Activated CD4-positive, CD25-positive, alpha-beta regulatory T cell treated with anti-CD3 and anti-CD28 coated beads, Interleukin-2, amount 50 U/mL, for 16 hours (primary cell): ENCODE data around the gene BRD3OS.
"Not testable (repeated sequence)": the region's sequence is repeated elsewhere in the genome, so short reads cannot be mapped to it uniquely, and the experiment has no call there.

Source experiments
- DNase-seq: peaks from one replicate; pipeline ENCODE4 v3.0.0-alpha.2; 2020; ENCODE audit warnings: low read depth, low spot score

BRD3OS gene

DNA sequence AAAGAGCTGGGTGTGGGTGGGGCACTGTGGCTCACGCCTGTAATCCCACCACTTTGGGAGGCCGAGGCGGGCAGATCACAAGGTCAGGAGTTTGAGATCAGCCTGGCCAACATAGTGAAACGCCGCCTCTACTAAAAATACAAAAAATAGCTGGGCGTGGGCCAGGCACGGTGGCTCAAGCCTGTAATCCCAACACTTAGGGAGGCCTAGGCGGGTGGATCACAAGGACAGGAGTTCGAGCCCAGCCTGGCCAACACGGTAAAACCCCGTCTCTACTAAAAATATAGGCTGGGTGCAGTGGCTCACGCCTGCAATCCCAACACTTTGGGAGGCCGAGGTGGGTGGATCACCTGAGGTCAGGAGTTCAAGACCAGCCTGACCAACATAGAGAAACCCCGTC is 36.5 kb upstream of the BRD3OS start:
- not testable (repeated sequence) for DNase-seq

DNA sequence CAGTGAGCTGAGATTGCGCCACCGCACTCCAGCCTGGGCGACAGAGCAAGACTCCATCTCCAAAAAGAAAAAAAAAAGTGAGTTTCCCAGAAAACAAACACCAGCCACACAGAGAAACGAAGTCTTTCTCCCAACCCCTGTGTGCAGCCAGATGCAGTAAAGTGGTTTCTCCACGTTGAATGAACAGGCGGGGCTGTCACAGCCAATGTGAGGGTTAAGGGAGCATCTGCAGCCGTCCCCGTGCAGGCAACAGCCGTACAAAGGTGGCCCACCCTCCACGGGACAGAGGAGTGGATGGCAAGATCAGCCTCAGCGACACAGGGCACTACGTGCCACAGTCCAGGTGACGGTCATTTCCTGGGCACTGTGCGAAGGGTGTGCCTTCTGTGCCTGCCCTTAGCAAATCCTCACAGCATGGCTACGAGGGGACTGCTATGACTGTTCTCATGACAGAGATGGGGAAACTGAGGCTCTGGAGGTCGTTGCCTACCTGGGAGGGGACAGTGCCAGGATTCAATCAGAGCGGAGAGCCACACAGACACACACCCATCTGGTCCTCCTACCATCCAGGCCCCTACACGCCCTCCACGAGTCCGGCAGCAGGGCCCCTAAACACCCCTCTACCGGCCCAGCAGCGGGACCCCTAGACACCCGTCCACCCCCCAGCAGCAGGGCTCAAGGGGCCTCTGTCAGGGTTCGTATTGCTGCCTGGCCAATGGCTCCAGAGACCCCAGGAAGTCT is 35.5 kb upstream of the BRD3OS start:
- DNase-seq: no peak

GRCh38 chr9:133990366-133991213 is 34.7 kb upstream of the BRD3OS start:
- DNase-seq: no peak

- DNase-seq: no peak
These were observed 33.9 kb upstream of the BRD3OS start for GRCh38 chr9:133991214-133991921.

DNA sequence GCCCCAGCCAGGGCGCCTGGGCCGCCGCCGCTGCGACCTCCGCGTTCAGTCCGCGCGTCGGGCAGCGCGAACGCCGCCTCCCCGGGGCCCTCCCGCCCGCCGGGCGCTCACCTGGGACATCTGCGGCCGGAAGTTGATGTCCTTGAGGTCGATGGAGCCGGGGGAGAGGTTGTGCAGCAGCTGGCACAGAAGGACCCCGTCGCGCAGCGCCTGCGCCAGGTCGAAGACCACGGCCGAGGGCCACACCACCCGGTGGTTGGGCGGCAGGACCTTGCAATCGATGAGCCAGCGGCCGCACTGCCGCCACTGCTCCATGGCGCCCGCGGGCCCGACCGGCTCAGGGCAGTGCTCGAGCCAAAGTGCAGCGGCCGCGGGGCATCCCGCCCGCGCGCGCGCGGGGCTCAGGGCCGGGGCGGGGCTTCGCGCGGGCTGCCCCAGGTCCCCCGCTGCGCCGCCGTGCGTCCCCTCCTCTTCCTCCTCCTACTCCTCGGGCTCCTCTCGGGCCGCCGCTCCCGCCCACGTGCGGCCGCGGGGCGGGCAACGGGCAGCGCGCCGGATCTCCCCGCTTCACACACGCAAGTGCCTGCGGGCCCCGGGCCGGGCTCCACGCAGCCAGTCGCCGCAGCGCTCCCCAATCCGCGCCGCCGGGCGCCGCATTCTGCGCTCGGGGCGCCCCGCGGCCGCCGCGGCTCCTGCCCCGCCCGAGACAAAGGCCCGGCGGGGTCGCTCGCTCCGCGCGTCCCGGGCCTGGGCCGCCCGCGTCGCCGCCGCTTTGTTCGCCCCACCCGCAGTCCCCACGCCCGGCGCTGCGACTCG is 33.1 kb upstream of the BRD3OS start, which contains the start of gene VAV2:
VAV2 (minus strand) TSS at position 361 of the 816 bp plus-strand sequence; CDS start at position 315, 46 bp downstream.
- no peak for DNase-seq

DNA sequence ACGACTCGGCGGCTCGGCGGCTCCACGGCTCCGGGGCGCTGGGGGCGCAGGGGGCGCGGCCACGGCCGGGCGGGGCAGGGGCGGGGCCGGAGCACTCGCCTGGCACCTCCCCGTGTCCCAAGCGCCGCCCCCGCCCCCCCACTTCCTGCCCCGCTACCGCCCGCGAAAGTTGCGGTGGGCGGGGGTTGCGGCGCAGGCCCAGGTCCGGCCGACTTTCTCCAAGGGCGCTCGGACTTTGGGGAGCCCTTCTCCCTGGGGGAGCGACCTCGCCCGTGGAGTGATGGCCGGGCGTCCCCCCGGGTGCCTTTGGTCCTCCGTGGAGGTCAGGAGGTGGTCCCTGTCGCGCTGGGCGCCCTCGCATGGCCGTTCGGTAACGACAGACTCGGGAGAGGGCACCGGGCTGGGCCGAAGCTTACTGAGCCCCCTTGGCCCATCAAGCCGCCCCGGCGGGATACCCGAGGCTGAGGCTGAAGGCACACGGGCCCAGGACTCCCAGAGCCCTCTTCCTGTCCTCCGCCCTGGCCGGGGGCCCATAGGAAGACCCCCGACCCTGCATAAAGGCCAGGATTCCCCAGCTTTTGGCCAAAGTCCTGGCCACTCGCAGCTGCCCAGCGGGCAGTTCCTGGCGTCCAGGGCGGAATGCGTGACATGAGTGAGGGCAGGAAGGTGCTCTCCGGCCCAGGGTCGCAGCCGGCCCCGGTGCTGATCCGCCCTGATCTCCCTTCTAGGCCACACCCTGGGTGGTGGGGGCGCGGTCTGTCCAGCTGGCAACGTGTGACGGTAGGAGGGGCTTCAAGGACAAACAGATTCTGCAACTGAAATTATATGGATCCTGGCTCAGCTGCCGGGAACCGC is 32.3 kb upstream of the BRD3OS start:
- DNase-seq: peak; percentile 35

GRCh38 chr9:133993635-133994253 is 31.5 kb upstream of the BRD3OS start:
- no peak for DNase-seq

DNA sequence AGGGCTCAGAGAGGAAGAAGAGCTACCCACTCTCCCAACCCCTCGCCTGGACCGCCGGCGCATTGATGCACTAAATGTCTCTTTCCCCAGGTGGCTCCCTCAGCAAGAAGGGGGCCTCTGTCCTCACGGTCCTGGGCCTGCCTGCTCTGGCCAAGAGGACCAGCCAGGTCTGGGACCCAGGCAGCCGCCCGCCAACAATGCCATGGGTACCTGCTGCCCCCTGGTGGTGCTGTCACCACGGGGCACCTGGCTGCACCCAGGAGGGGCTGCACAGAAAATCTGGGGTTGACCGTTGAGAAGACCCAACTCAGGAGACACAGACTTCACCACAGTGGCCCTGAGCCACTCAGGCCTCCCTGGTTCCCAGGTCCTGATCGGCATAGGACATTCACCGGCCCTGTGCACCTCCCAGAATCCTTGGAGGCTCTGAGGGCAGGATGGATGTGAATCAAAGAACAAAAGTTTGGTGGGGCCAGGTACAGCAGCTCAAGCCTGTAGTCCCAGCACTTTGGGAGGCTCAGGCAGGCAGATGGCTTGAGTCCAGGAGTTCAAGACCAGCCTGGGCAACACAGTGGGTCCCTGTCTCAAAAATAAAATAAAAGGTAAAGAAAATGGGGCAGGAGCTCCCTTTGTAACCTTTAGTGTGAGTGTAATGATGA is 30.8 kb upstream of the BRD3OS start:
- DNase-seq: peak; percentile 55

DNA sequence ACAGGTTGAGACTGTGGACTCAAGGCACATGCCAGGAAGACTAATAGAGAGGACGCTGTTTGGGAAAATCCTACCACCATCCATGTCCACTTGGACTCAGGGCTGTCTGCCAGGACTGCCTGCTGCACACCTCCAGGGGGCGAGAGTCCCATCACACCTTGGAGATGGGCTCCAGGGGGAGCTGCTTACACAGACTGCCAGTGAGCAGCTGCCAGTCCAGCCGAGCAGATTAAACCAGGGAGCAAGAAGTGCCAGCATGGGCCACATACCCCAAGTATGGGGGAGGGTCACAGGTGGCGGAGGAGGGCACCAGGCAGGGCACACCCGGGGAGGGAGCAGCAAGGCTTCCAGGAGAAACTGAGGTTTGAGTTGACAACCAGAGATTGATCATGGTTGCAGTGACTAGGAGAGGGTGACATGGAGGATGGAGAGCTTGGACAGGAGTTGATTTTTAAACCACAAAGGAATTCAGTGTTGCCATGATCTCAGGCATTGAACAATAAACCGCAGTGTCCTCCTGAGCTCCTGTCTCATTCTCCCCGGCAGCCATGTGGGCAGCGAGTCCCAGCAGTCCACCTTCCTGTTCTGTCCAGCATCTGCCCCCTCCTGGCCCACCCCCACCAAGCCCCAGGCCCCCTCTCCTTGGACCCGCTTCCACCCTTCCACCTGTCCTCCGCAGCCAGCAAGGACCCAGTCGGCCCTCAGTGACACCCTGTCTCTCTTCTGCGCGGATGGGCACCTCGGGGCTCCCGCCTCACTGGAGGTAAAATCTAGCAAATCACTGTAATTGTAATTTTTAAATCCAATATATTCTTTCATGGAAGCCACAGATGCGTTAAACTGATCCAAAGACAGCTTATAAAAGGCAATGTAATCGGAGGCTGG is 30.0 kb upstream of the BRD3OS start:
- no peak for DNase-seq

GRCh38 chr9:133996531-133997520 is 28.5 kb upstream of the BRD3OS start:
- DNase-seq: no peak

DNA sequence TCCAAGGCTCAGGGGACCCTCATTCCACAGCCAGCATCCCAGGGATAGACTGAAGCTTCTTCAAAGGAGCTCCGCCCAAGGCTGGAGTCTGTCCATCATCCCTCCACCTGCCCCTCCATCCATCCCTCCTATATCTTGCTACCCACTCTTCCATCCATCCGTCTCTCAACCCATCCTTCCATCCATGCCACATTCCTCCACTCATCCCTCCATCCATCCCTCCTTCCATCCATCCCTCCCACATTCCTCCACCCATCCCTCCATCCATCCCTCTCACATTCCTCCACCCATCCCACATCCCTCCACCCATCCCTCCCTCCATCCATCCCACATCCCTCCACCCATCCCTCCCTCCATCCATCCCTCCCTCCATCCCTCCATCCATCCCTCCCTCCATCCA is 27.7 kb upstream of the BRD3OS start:
- no peak for DNase-seq

- no peak for DNase-seq
These were observed 26.2 kb upstream of the BRD3OS start for GRCh38 chr9:133998915-133999595.

DNA sequence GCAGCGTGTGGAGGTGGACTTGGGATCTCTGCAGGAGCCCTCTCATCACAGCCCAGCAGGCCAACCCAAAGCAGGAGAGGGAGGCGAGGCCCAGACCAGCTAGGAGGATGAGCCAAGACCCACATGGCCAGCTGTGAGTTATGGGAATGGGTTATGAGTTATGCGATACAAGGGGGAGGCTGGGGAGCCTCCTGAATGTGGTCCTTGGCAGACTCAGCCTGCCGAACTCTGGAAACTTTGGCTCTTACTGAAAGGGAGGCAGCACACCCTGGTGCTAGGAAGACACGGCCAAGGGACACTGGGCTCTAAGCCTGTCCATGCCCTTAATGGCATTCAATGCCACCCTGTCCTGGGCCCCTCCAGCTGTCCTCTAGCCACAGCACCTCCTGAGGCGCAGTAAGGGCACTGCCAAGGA is 25.4 kb upstream of the BRD3OS start:
- DNase-seq: no peak

GRCh38 chr9:134002796-134003195 is 22.5 kb upstream of the BRD3OS start:
- DNase-seq: no peak

GRCh38 chr9:134003237-134003636 is 22.0 kb upstream of the BRD3OS start:
- no peak for DNase-seq

DNA sequence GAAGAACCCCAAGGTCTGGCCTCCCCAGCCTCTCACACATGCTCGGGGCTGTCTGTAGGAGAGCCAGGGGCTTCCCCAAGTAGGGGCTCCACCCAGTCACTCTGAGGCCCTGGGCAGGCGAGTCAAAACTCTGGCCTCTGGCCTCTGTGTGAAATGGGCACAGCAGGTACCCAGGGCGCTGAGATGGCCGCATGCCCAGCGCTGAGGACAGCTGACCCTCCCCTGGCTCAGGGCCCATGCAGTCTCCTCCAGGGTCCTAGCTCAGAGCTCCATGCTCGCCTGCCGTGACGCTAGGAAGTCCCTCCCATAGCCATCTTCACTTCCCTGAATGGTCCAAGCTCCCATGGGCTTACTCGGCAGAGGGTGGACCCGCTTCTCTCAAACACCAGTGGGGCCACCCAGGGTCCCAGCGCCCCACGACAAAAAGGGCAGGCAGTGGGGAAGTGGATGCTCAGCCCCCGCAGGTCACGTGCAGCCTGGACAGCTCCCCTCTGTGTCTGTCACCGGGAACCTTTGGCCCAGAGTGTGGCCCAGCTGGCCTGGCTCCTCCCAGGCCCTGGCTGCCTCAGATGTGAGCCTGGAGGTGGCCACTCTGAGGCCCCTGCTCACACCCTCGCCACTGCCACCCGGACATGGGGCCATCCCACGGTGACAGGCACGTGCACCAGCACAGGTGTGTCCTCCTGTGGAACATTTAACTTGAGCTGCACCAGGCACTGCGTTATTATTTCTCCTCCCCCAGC is 21.0 kb upstream of the BRD3OS start:
- no peak for DNase-seq
